Neural progenitor cell (in vitro differentiated cells): ENCODE results near the gene HBA1.

Experiments used
- EZH2 ChIP-seq: fragments of 200-600 bp; sonication (generic); IDR thresholded peaks from 2 replicates; pipeline ENCODE4 v1.6.1; 2017; ENCODE audit warnings: antibody characterized with exemption, mild to moderate bottlenecking, moderate library complexity
- TF ChIP-seq, protein P1 (sequence below): fragments of 200-600 bp; sonication (generic); IDR thresholded peaks from 2 replicates; pipeline ENCODE4 v1.5.1; 2017; ENCODE audit warnings: antibody characterized with exemption, mild to moderate bottlenecking

DNA sequence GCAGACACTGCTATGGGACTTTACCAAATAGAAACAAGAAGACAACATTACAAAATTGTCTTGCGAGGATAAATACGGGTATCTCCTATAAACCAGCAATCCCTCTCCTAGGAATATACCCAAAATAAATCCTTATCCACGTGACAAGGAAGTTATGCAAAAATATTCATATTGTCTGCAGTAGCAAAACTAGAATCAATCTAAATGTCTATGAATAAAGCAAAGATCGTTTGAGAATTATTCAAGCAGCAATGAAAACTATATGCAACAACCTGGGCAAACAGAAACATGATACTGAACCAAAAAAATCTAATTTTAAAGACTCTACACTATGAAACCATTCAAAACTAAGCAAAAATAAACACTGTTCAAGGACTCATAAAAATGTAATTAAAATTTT, 43.5 kb downstream of the HBA1 start:
- TF ChIP-seq, protein P1, sequence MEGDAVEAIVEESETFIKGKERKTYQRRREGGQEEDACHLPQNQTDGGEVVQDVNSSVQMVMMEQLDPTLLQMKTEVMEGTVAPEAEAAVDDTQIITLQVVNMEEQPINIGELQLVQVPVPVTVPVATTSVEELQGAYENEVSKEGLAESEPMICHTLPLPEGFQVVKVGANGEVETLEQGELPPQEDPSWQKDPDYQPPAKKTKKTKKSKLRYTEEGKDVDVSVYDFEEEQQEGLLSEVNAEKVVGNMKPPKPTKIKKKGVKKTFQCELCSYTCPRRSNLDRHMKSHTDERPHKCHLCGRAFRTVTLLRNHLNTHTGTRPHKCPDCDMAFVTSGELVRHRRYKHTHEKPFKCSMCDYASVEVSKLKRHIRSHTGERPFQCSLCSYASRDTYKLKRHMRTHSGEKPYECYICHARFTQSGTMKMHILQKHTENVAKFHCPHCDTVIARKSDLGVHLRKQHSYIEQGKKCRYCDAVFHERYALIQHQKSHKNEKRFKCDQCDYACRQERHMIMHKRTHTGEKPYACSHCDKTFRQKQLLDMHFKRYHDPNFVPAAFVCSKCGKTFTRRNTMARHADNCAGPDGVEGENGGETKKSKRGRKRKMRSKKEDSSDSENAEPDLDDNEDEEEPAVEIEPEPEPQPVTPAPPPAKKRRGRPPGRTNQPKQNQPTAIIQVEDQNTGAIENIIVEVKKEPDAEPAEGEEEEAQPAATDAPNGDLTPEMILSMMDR, result no peak
- TF ChIP-seq EZH2, result no peak
